Measurements from ENCODE around the gene PIGC.

PIGC gene

GRCh38 chr1:172397221-172397620 is 46.6 kb downstream of the PIGC start:
- DNase-seq, result no peak

GRCh38 chr1:172395576-172395975 is 48.3 kb downstream of the PIGC start:
- DNase-seq, result no peak

- no peak for DNase-seq
Observed at GRCh38 chr1:172394811-172395210, 49.1 kb downstream of the PIGC start.

GRCh38 chr1:172394141-172394751 is 49.6 kb downstream of the PIGC start:
- no peak for DNase-seq

GRCh38 chr1:172393354-172393753 is 50.5 kb downstream of the PIGC start:
- no peak for DNase-seq

- no peak for DNase-seq
Observed at GRCh38 chr1:172391976-172392375, 51.9 kb downstream of the PIGC start.

Measured in SIG-M5 (cell line).